GM10248 (cell line): Measurements from ENCODE around the gene GLS2.
"Not testable (repeated sequence)": the region's sequence is repeated elsewhere in the genome, so short reads cannot be mapped to it uniquely, and the experiment has no call there.

Source experiments
- CTCF ChIA-PET: fragments of 300-600 bp; sonication (Branson Sonifier 250); formaldehyde crosslinking; extraction: SDS; loops from one replicate; lab custom pipeline; 2021; ENCODE audit warnings: antibody characterized with exemption; lab: Yijun Ruan, JAX
- POLR2A ChIA-PET: fragments of 350-650 bp; sonication (Branson Sonifier 250); formaldehyde crosslinking; extraction: SDS; loops from one replicate; lab custom pipeline; 2020; ENCODE audit warnings: antibody characterized with exemption; lab: Yijun Ruan, JAX
- DNase-seq: peaks from one replicate; pipeline ENCODE4 v3.0.0; 2012; ENCODE audit errors: extremely low spot score
- CTCF ChIP-seq: IDR thresholded peaks from 2 replicates; pipeline ENCODE4 v1.5.1; 2012; ENCODE audit warnings: mild to moderate bottlenecking, low read depth; ENCODE audit errors: extremely low read depth, missing control alignments, control extremely low read depth

Gene GLS2

GRCh38 chr12:56449622-56449984 is 38.4 kb downstream of the GLS2 start:
- no peak for TF ChIP-seq CTCF
- DNase-seq = no peak
- CTCF ChIA-PET = interaction anchor here (1.0 to 3.4 kb wide), 8 partner anchors 9 to 260 kb away, joined by 3 to 34 read pairs (median 6); partner anchors contain the start of gene SMARCC2
- POLR2A ChIA-PET = interaction anchor here (0.8 kb wide), 1 partner anchor 21 kb away, joined by 3 read pairs; no protein-coding TSS in a partner anchor

- no peak for TF ChIP-seq CTCF
- ChIA-PET CTCF (interaction anchor here (1.0 to 3.4 kb wide), 9 partner anchors 10 to 259 kb away, joined by 3 to 34 read pairs (median 6); partner anchors contain the start of gene SMARCC2), POLR2A (interaction anchor here (0.8 kb wide), 2 partner anchors 22 to 89 kb away, joined by 3 read pairs; partner anchors contain the start of gene STAT2)
- DNase-seq = peak; percentile 96
Observed at GRCh38 chr12:56448860-56449621, 38.9 kb downstream of the GLS2 start, which contains the start of gene TIMELESS. TIMELESS (minus strand) TSS chr12:56449426; CDS start chr12:56434170, 15,256 bp downstream.

- DNase-seq, POLR2A ChIA-PET: not testable (repeated sequence)
- CTCF ChIA-PET = interaction anchor here (1.5 kb wide), 1 partner anchor 83 kb away, joined by 4 read pairs; the partner anchor contains the start of gene STAT2
Observed at GRCh38 chr12:56443208-56443607, 44.8 kb downstream of the GLS2 start.

GRCh38 chr12:56437430-56438176 is 50.4 kb downstream of the GLS2 start:
- ChIA-PET CTCF (interaction anchor here (1.4 to 1.7 kb wide), 3 partner anchors 10 to 698 kb away, joined by 3 to 5 read pairs (median 3); no protein-coding TSS in a partner anchor), POLR2A (interaction anchor here (0.7 kb wide), 1 partner anchor 64 kb away, joined by 3 read pairs; no protein-coding TSS in a partner anchor)
- DNase-seq = no peak
- no peak for TF ChIP-seq CTCF

GRCh38 chr12:56434828-56435227 is 53.1 kb downstream of the GLS2 start:
- CTCF ChIA-PET = interaction anchor here (1.1 to 1.4 kb wide), 4 partner anchors 12 to 438 kb away, joined by 3 to 4 read pairs (median 4); partner anchors contain the start of gene SUOX
- POLR2A ChIA-PET = no interaction called here
- TF ChIP-seq CTCF = no peak
- no peak for DNase-seq

- POLR2A ChIA-PET = no interaction called here
- no peak for DNase-seq
- CTCF ChIA-PET = interaction anchor here (2.0 kb wide), 1 partner anchor 33 kb away, joined by 6 read pairs; no protein-coding TSS in a partner anchor
- TF ChIP-seq CTCF = no peak
Observed at GRCh38 chr12:56431850-56432249, 56.1 kb downstream of the GLS2 start.
